NCI-H82 treated with DMSO at 0.1 percent for 48 hours (cell line): ENCODE results near the gene THAP3.

Experiments
- DNase-seq: peaks from one replicate; lab custom pipeline; 2025; ENCODE audit not compliant: unreplicated experiment; lab: John Stamatoyannopoulos, UW

THAP3 gene, protein sequence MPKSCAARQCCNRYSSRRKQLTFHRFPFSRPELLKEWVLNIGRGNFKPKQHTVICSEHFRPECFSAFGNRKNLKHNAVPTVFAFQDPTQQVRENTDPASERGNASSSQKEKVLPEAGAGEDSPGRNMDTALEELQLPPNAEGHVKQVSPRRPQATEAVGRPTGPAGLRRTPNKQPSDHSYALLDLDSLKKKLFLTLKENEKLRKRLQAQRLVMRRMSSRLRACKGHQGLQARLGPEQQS

DNA sequence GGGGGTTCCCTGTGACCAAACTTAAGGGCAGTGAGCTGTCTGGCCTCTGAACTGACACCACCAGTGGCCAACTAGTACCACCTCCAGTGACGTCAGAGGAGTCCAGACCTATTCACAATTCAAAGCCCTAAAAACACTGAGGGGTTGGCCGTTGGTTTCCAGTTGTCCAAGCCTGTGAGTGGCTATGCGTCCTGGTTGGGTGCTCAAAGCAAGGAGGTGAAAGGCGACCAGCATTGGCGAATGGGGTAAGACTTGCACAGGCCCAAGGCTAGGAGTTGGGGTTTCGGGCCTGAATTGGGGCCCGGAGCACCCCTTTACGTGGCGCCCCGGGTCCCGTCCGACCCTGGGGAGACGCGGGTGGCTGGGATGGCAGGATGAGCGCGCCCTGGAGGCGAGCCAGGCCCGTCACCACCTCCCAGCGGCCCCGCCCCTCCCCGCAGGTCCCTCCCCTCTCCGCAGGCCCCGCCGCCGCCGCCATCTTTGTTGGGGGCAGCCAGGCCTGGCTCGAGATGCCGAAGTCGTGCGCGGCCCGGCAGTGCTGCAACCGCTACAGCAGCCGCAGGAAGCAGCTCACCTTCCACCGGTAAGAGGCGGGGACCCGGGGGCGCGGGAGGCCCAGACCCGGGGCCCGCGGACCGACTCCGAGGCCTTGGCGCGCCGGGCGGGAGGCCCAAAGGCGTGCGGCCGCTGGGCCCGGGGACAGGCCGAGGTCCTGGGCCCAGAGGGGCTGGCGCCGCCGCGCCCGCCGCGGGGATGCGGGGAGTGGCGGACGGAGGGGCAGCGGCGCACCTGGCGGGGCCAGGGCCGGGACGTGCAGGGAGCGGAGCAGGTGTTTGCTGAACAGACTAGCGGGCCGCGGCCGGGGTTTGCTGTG is at the start of gene THAP3:
TSS of gene THAP3 (plus strand) at position 159 of the 874 bp plus-strand sequence. CDS start at position 510, 351 bp downstream.
- peak; percentile 38 for DNase-seq

DNA sequence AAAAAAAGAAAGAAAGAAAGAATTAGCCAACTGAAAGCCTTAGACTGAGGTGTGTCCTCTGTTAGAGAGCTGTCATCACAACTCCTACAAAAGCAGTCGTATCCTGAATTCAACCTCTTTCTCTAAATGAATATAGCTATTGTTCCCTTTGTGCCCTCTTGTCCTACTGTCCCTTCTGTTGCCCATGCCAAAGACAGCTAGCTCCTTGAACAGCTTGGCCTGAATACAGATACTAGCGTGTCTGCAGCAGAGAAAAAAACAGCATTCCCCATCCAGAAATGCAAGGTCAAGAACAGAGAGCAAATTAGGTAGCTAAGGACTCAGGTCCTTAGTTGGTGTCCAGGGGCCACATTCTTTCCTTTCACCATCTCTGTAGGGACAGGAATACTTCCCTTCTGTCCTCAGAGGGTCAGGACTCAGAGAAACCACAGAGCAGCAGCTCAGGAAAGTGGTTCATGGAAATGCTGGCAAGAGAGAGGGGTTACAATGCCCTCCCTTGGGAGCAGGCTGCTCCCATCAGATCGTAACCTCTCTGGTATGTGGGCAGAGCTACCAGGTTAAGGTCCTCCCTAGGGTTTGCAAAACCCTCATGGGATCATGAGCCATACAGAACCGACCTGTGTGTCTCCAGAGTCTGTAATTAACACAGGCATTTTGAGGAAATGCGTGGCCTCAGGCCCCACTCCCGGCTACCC is 46.7 kb upstream of the THAP3 start:
- no peak for DNase-seq

DNA sequence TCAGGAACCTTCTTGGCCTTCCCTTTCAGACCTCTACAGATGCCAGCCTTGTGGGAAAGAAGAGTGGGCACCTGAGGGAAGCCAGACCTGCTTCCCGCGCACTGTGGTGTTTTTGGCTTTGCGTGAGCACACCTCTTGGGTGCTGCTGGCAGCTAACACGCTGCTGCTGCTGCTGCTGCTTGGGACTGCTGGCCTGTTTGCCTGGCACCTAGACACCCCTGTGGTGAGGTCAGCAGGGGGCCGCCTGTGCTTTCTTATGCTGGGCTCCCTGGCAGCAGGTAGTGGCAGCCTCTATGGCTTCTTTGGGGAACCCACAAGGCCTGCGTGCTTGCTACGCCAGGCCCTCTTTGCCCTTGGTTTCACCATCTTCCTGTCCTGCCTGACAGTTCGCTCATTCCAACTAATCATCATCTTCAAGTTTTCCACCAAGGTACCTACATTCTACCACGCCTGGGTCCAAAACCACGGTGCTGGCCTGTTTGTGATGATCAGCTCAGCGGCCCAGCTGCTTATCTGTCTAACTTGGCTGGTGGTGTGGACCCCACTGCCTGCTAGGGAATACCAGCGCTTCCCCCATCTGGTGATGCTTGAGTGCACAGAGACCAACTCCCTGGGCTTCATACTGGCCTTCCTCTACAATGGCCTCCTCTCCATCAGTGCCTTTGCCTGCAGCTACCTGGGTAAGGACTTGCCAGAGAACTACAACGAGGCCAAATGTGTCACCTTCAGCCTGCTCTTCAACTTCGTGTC is 45.9 kb upstream of the THAP3 start:
- DNase-seq, result no peak

DNA sequence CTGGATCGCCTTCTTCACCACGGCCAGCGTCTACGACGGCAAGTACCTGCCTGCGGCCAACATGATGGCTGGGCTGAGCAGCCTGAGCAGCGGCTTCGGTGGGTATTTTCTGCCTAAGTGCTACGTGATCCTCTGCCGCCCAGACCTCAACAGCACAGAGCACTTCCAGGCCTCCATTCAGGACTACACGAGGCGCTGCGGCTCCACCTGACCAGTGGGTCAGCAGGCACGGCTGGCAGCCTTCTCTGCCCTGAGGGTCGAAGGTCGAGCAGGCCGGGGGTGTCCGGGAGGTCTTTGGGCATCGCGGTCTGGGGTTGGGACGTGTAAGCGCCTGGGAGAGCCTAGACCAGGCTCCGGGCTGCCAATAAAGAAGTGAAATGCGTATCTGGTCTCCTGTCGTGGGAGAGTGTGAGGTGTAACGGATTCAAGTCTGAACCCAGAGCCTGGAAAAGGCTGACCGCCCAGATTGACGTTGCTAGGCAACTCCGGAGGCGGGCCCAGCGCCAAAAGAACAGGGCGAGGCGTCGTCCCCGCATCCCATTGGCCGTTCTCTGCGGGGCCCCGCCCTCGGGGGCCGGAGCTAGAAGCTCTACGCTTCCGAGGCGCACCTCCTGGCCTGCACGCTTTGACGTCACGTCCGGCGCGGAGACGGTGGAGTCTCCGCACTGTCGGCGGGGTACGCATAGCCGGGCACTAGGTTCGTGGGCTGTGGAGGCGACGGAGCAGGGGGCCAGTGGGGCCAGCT is 45.1 kb upstream of the THAP3 start, which contains the start of gene ZBTB48:
TSS of gene ZBTB48 (plus strand) at position 621 of the 745 bp plus-strand sequence. CDS start 616 bp downstream, outside the sequence.
- DNase-seq, result peak; percentile 95

DNA sequence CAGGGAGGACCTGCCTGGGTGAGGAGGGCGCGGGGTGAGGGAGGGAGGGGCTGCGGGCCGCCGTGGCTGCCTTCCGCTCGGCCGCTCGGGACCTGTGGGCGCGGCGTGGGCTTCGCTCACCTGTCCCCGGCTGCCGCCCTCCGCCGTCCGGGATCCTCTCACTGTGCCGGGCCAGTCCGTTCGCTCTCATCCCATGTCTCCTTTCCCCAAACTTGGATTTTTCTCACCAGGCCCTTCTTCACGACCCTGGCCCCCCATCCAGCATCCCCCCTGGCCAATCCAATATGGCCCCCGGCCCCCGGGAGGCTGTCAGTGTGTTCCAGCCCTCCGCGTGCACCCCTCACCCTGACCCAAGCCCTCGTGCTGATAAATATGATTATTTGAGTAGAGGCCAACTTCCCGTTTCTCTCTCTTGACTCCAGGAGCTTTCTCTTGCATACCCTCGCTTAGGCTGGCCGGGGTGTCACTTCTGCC is 44.5 kb upstream of the THAP3 start:
- no peak for DNase-seq

DNA sequence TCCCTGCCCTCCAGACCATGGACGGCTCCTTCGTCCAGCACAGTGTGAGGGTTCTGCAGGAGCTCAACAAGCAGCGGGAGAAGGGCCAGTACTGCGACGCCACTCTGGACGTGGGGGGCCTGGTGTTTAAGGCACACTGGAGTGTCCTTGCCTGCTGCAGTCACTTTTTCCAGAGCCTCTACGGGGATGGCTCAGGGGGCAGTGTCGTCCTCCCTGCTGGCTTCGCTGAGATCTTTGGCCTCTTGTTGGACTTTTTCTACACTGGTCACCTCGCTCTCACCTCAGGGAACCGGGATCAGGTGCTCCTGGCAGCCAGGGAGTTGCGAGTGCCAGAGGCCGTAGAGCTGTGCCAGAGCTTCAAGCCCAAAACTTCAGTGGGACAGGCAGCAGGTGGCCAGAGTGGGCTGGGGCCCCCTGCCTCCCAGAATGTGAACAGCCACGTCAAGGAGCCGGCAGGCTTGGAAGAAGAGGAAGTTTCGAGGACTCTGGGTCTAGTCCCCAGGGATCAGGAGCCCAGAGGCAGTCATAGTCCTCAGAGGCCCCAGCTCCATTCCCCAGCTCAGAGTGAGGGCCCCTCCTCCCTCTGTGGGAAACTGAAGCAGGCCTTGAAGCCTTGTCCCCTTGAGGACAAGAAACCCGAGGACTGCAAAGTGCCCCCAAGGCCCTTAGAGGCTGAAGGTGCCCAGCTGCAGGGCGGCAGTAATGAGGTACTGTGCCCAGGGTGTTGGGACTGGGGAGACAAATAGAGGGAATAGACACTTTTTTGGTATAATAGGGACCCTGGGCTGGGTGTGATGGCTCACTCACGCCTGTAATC is 43.9 kb upstream of the THAP3 start:
- DNase-seq, result no peak

DNA sequence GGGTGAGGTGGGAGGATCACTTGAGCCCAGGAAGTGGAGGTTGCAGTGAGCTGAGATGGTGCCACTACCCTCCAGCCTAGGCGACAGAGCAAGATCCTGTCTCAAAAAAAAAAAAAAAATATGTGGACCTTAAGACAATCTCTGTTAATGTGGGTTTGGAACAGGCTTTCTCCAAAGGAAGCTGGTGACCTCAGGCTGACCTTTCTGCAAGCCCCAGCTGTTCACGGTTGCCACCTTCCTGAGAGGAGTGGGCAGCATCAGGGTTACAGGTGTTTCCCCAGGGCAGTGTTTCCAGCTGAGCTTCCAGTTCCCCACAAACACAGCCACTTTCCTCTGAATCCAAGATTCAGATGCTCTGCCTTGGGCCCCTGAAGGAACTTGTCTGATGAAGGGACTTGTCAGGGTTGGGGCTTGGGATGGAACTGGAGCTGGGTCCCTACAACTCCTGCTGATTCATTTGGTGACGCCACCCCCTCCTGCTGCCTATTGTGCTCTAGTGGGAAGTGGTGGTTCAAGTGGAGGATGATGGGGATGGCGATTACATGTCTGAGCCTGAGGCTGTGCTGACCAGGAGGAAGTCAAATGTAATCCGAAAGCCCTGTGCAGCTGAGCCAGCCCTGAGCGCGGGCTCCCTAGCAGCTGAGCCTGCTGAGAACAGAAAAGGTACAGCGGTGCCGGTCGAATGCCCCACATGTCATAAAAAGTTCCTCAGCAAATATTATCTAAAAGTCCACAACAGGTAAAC is 42.9 kb upstream of the THAP3 start:
- no peak for DNase-seq

DNA sequence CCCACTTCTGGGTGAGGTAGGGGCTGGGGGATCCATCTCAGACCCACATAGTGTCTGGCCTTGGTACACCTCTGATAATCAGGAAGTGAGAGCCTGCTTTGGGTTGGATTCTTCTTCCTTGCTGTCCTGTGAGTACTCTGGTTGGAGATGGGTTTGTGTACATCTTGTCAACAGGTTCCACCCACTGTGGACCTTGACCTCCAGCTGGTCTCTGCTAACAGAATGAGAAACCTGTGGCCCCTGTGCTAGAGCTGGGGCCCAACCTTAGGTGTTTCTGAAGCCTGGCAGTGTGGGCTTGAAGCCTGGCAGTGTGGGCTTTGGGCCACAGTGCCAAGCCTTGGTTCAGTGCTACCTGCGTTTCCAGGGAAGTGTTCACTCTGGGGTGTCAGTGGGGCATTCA is 42.3 kb upstream of the THAP3 start:
- DNase-seq, result no peak

DNA sequence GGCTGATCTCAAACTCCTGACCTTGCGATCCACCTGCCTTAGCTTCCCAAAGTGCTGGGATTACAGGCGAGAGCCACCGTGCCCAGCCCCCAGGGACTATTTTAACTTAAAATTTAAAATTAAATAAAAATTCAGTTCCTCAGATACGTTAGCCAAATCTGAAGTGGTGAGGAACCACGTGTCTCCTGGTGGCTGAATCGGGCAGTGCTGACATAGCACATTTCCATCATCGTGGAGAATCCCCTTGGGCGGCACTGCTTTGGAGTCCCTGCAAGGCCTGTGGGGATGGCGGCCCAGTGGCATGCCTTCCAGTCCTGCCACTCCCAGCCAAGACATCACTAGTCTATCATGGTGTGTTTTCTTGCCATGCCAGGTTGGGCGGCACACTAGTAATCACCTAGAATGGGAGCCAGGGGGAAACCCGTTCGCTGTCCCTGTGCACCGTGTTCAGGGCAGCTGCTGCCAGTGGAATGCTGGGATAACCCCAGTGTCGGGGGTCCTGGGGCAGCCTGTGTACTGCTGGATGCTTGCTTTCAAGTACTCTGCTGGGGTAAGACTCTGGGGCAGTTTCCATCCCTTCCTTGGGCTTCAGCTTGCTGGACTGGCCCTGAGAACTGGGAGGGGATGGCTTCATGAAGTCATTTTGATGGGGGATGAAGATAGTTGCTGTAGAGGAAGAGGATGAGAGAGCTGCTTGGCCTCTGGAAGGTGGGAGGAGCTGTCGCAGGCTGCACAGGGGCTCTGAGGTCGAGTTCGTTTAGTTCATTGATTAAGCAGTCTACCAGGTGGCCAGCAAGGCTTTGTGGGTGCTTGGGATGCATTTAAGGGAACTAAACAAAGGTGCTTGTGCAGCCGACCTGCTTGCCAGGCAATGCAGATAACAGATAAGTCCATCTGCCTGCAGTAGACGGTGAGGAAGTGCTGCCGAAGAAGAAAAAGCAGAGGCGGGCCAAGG is 40.3 kb upstream of the THAP3 start:
- DNase-seq, result no peak

DNA sequence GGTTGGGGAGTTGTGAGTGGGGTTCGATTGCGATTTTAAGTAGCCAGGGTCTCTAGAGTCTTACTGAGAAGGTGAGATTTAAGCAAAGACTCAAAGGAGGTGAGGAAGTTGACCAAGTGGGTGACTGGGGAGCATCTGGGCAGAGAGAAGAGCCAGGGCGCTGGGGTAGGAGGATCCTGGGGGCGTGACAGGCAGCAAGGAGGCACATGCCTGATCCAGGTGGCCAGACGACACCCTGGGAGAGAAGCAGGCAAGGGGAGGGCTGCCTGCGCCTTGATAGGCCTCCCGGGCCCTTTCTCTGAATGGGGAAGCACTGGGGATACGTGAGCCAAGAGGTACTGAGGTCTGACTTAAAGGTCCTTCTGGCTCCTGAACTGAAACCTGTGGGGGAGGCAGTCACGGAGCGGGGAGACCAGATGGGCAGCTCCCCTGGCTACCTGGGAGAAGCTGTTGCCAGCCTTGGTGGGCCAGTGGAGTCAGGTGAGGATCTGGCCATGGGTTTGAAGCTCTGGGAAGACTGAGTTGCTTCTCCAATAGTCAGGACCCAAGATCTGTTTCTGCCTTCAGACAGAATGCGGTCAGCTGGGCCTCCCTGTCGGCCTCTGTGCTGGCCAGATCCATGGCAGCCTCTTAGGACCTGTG is 39.5 kb upstream of the THAP3 start:
- no peak for DNase-seq

DNA sequence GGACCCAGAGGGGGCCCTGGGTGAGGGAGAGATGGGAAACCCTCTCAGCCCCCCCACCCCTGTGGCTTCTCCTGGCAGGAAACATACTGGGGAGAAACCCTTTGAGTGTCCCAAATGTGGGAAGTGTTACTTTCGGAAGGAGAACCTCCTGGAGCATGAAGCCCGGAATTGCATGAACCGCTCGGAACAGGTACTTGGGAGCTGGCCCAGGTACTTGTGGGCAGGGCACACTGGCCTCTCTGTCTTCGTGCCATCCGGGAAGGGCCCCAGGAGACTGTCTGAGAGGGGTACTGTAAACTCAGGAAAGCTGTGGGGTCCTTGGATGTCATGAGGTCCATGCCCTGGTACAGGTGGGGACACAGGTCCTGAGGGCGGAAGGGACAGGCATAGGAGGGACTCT is 38.8 kb upstream of the THAP3 start:
- no peak for DNase-seq

DNA sequence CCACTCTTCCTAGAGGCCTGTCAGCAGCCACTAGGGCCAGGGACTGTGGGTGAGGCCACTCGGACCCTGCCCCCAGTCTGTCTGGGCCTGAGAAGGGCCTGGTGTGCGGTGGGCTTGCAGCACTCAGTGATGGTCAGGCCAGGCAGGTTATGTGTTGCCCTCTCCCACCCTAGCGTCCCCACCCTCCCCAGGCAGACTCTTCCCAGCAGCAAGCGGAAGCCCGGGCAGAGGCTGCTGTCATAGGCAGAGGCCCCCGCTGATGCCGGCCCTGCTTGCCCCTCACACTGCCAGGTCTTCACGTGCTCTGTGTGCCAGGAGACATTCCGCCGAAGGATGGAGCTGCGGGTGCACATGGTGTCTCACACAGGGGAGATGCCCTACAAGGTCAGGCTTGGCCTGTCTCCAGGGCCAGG is 38.3 kb upstream of the THAP3 start:
- no peak for DNase-seq

DNA sequence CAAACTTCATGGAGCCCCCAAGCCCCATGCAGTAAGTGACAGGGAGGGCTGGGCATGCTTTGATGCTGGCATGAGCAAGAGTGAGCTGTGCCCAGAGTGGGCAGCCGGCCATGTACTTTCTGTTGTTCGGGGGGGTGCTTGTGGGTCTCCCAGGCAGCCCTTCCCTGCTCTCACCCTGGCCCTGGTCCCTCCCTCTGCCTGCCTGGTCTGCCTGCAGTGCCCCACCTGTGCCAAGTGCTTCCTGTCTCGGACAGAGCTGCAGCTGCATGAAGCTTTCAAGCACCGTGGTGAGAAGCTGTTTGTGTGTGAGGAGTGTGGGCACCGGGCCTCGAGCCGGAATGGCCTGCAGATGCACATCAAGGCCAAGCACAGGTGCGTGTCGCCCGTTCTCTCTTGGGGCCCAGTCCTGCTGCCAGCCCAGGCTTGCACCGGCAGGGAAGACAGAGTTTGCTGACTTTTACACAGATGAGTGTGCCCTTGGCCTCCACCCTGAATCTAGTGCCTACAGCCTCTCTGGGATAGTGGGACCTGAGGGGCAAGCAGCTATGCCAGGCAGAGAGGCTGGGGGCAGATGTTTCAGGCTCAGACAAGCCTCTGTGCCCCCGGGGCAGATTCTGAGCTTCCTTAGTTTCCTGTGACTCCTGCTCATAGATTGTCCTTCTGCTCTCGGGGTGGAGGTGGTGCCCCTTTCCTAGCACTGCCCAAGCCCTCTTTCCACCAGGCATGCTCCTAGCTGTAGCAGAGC is 37.2 kb upstream of the THAP3 start:
- no peak for DNase-seq

DNA sequence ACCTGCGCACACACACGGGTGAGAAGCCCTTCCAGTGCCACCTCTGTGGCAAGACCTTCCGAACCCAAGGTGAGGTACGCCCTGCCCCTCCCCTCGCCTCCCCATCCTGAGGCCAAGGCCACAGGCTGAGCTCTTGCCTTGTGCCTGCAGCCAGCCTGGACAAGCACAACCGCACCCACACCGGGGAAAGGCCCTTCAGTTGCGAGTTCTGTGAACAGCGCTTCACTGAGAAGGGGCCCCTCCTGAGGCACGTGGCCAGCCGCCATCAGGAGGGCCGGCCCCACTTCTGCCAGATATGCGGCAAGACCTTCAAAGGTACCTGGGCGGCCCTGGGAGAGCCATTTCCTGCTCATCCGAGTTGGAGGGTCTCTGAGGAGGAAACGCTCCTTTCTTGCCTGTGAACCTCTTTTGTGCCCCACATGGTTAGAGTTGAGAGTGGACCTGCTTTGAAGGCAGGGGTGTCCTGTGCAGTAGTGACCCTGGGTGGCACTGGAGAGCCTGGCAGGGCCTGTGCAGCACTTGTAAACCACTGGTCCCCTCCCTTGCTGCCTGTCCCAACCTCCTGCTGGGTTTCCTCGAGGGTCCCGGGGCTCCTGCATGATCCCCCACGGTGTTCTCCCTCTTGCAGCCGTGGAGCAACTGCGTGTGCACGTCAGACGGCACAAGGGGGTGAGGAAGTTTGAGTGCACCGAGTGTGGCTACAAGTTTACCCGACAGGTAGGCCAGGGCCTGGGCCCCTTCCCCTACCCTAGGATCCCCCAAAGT is 36.4 kb upstream of the THAP3 start:
- DNase-seq, result no peak

DNA sequence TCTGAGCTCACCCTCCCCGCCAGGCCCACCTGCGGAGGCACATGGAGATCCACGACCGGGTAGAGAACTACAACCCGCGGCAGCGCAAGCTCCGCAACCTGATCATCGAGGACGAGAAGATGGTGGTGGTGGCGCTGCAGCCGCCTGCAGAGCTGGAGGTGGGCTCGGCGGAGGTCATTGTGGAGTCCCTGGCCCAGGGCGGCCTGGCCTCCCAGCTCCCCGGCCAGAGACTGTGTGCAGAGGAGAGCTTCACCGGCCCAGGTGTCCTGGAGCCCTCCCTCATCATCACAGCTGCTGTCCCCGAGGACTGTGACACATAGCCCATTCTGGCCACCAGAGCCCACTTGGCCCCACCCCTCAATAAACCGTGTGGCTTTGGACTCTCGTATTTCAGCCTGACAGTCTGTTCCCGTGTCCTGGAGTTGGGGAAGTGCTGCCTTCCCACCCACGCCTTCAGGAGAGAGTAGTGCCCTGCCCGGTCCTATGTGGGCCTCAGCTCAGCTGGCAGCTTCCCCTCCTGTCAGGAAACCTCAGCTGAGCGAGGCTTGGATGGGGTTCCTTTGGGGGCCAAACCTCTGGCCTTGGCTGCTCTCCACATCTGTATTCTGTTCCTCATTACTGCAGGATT is 35.7 kb upstream of the THAP3 start:
- no peak for DNase-seq
